ENCODE results near the gene NLRP5.

Gene NLRP5

GRCh38 chr19:55962186-55962585 is 24.4 kb upstream of the NLRP5 start:
- POLR2A ChIA-PET = no interaction called here
- CTCF ChIA-PET = no interaction called here
- TF ChIP-seq ZNF384 (IDR thresholded peaks at IDR 0.05) (no peak), FOXM1 (IDR thresholded peaks at IDR 0.05; ENCODE audit: borderline replicate concordance) (no peak), ELF4 (IDR thresholded peaks at IDR 0.05) (no peak), SP1 (IDR thresholded peaks at IDR 0.05) (no peak), CTBP1 (IDR thresholded peaks at IDR 0.05; ENCODE audit: borderline replicate concordance) (no peak), SUZ12 (IDR thresholded peaks at IDR 0.05) (no peak), LEF1 (IDR thresholded peaks at IDR 0.05; ENCODE audit: borderline replicate concordance) (no peak), BHLHE40 (IDR thresholded peaks at IDR 0.05; ENCODE audit: borderline replicate concordance) (no peak), ARNT (IDR thresholded peaks at IDR 0.05) (no peak), HDGF (IDR thresholded peaks at IDR 0.05; ENCODE audit: borderline replicate concordance) (no peak), TARDBP (IDR thresholded peaks at IDR 0.05) (no peak), NFRKB (IDR thresholded peaks at IDR 0.05) (no peak), L3MBTL2 (conservative IDR thresholded peaks at IDR 0.05) (no peak), PKNOX1 (IDR thresholded peaks at IDR 0.05) (no peak)
- no peak for DNase-seq (ENCODE audit: extremely low spot score)

GRCh38 chr19:55973982-55974381 is 12.6 kb upstream of the NLRP5 start:
- CTCF ChIA-PET = no interaction called here
- POLR2A ChIA-PET = no interaction called here
- no peak for TF ChIP-seq SP1 (IDR thresholded peaks at IDR 0.05)
- TF ChIP-seq FOXA1 (IDR thresholded peaks at IDR 0.05) = no peak
- no peak for TF ChIP-seq PKNOX1 (IDR thresholded peaks at IDR 0.05)
- no peak for TF ChIP-seq LEF1 (IDR thresholded peaks at IDR 0.05; ENCODE audit: borderline replicate concordance)
- no peak for TF ChIP-seq CTBP1 (IDR thresholded peaks at IDR 0.05; ENCODE audit: borderline replicate concordance)
- no peak for TF ChIP-seq ELF4 (IDR thresholded peaks at IDR 0.05)
- no peak for TF ChIP-seq NFRKB (IDR thresholded peaks at IDR 0.05)
- DNase-seq (ENCODE audit: extremely low spot score) = no peak

- ChIA-PET CTCF (no interaction called here), POLR2A (no interaction called here)
Measured at GRCh38 chr19:55980415-55980814, 6.2 kb upstream of the NLRP5 start.

GRCh38 chr19:55985254-55985653 is 1.3 kb upstream of the NLRP5 start:
- no peak for TF ChIP-seq ZNF384 (IDR thresholded peaks at IDR 0.05)
- TF ChIP-seq NFRKB (IDR thresholded peaks at IDR 0.05) = no peak
- no peak for TF ChIP-seq LEF1 (IDR thresholded peaks at IDR 0.05; ENCODE audit: borderline replicate concordance)
- TF ChIP-seq ELF4 (IDR thresholded peaks at IDR 0.05) = no peak
- TF ChIP-seq SP1 (IDR thresholded peaks at IDR 0.05) = no peak
- no peak for TF ChIP-seq SUZ12 (IDR thresholded peaks at IDR 0.05)
- POLR2A ChIA-PET = no interaction called here
- no peak for DNase-seq (ENCODE audit: extremely low spot score)
- CTCF ChIA-PET = no interaction called here

More at GRCh38 chr19:55980415-55980814, 6.2 kb upstream of the NLRP5 start:
- no peak for DNase-seq (ENCODE audit: extremely low spot score)
- TF ChIP-seq CTBP1 (IDR thresholded peaks at IDR 0.05; ENCODE audit: borderline replicate concordance) = no peak
- TF ChIP-seq L3MBTL2 (conservative IDR thresholded peaks at IDR 0.05) = no peak
- TF ChIP-seq BHLHE40 (IDR thresholded peaks at IDR 0.05; ENCODE audit: borderline replicate concordance) = no peak
- TF ChIP-seq FOXA1 (IDR thresholded peaks at IDR 0.05) = no peak
- no peak for TF ChIP-seq ELF4 (IDR thresholded peaks at IDR 0.05)
- no peak for TF ChIP-seq SUZ12 (IDR thresholded peaks at IDR 0.05)
- TF ChIP-seq FOXK2 (IDR thresholded peaks at IDR 0.05) = no peak
- TF ChIP-seq LEF1 (IDR thresholded peaks at IDR 0.05; ENCODE audit: borderline replicate concordance) = no peak
- TF ChIP-seq SP1 (IDR thresholded peaks at IDR 0.05) = no peak
- no peak for TF ChIP-seq TARDBP (IDR thresholded peaks at IDR 0.05)
- TF ChIP-seq PKNOX1 (IDR thresholded peaks at IDR 0.05) = no peak
- TF ChIP-seq FOXM1 (IDR thresholded peaks at IDR 0.05; ENCODE audit: borderline replicate concordance) = no peak
- TF ChIP-seq HDGF (IDR thresholded peaks at IDR 0.05; ENCODE audit: borderline replicate concordance) = no peak
- no peak for TF ChIP-seq NFRKB (IDR thresholded peaks at IDR 0.05)
- TF ChIP-seq ZNF384 (IDR thresholded peaks at IDR 0.05) = no peak
- no peak for TF ChIP-seq ARNT (IDR thresholded peaks at IDR 0.05)

- DNase-seq (ENCODE audit: extremely low spot score) = no peak
- ChIA-PET POLR2A (no interaction called here), CTCF (no interaction called here)
- TF ChIP-seq HDGF (IDR thresholded peaks at IDR 0.05; ENCODE audit: borderline replicate concordance) (no peak), ZNF384 (IDR thresholded peaks at IDR 0.05) (no peak), ELF4 (IDR thresholded peaks at IDR 0.05) (no peak), FOXK2 (IDR thresholded peaks at IDR 0.05) (no peak), SUZ12 (IDR thresholded peaks at IDR 0.05) (no peak), SP1 (IDR thresholded peaks at IDR 0.05) (no peak), PKNOX1 (IDR thresholded peaks at IDR 0.05) (no peak), NFRKB (IDR thresholded peaks at IDR 0.05) (no peak), CTBP1 (IDR thresholded peaks at IDR 0.05; ENCODE audit: borderline replicate concordance) (no peak), ARNT (IDR thresholded peaks at IDR 0.05) (no peak), LEF1 (IDR thresholded peaks at IDR 0.05; ENCODE audit: borderline replicate concordance) (no peak), BHLHE40 (IDR thresholded peaks at IDR 0.05; ENCODE audit: borderline replicate concordance) (no peak), FOXM1 (IDR thresholded peaks at IDR 0.05; ENCODE audit: borderline replicate concordance) (no peak), FOXA1 (IDR thresholded peaks at IDR 0.05) (no peak), TARDBP (IDR thresholded peaks at IDR 0.05) (no peak)
Measured at GRCh38 chr19:55990831-55991230, 4.3 kb downstream of the NLRP5 start.

GRCh38 chr19:55993492-55993891 is 6.9 kb downstream of the NLRP5 start:
- CTCF ChIA-PET = no interaction called here

More at GRCh38 chr19:55993492-55993891, 6.9 kb downstream of the NLRP5 start:
- POLR2A ChIA-PET = no interaction called here
- no peak for DNase-seq (ENCODE audit: extremely low spot score)
- TF ChIP-seq HDGF (IDR thresholded peaks at IDR 0.05; ENCODE audit: borderline replicate concordance) (no peak), SUZ12 (IDR thresholded peaks at IDR 0.05) (no peak), ZNF384 (IDR thresholded peaks at IDR 0.05) (no peak), FOXK2 (IDR thresholded peaks at IDR 0.05) (no peak), FOXA1 (IDR thresholded peaks at IDR 0.05) (no peak), SP1 (IDR thresholded peaks at IDR 0.05) (no peak), CTBP1 (IDR thresholded peaks at IDR 0.05; ENCODE audit: borderline replicate concordance) (no peak), ELF4 (IDR thresholded peaks at IDR 0.05) (no peak), BHLHE40 (IDR thresholded peaks at IDR 0.05; ENCODE audit: borderline replicate concordance) (no peak), L3MBTL2 (conservative IDR thresholded peaks at IDR 0.05) (no peak), LEF1 (IDR thresholded peaks at IDR 0.05; ENCODE audit: borderline replicate concordance) (no peak)

All from HEK293T (cell line).